Muscle of leg (tissue), 11 donors: ENCODE data around the gene MCC. TPM values are rescaled to one million over a fixed set of nuclear protein-coding genes. Genes with fewer than 3 reads are reported as not detected.

Source experiments
- DNase-seq: peaks from one replicate; pipeline ENCODE4 v3.0.0; 2013
- H3K27ac ChIP-seq: one replicate; pipeline ENCODE4 v1.5.1; 2013; ENCODE audit warnings: mild to moderate bottlenecking, low read length, control low read depth
- H3K27me3 ChIP-seq: one replicate; pipeline ENCODE4 v1.6.1; 2013; ENCODE audit warnings: low read length; ENCODE audit not compliant: control insufficient read depth, insufficient read depth
- H3K36me3 ChIP-seq: one replicate; pipeline ENCODE4 v1.6.1; 2013; ENCODE audit warnings: low read length; ENCODE audit not compliant: control insufficient read depth, insufficient read depth
- H3K4me1 ChIP-seq: one replicate; pipeline ENCODE4 v1.6.1; 2013; ENCODE audit warnings: low read length; ENCODE audit not compliant: control insufficient read depth, insufficient read depth
- H3K4me3 ChIP-seq: one replicate; pipeline ENCODE4 v1.5.1; 2013; ENCODE audit warnings: low read length, control low read depth
- H3K9me3 ChIP-seq: replicated peaks from 2 replicates; pipeline ENCODE4 v1.6.1; 2013; ENCODE audit warnings: low read depth, low read length; ENCODE audit not compliant: control insufficient read depth
- WGBS: methylation state at CpG from one replicate; pipeline ENCODE4 v1.1.5; 2013; ENCODE audit warnings: missing lambda C conversion rate; ENCODE audit not compliant: insufficient coverage; 5-methylcytosine and 5-hydroxymethylcytosine counted together
- polyA plus RNA-seq, 8 donors: library from polyadenylated mRNA; unstranded; fragments of 120-200 nt; gene quantifications; one replicate each; pipeline versions ENCODE4 v1.2.1 to v1.2.3, GENCODE V29; 2013; ENCODE audit warnings: inconsistent platforms in 1 of 8, low replicate concordance in 1 of 8; ENCODE audit not compliant: insufficient read length in 8 of 8, insufficient read depth in 1 of 8
- total RNA-seq: library from RNA; stranded (reverse); fragments of 120-200 nt; gene quantifications from one replicate; pipeline ENCODE4 v1.2.4, GENCODE V29; 2013

The MCC gene
- total and polyA plus RNA-seq, 9 donors, result 12.1 to 19.6 (median 17.0) TPM

GRCh38 chr5:113178073-113178779, 310.0 kb downstream of the MCC start:
- Histone ChIP-seq H3K4me1 (peaks cover 11% of the 10 kb centered on the region), H3K9me3 (no peaks in the 10 kb centered on the region), H3K36me3 (no peaks in the 10 kb centered on the region), H3K27ac (no peak overlapping the region), H3K4me3 (no peak overlapping the region), H3K27me3 (no peaks in the 10 kb centered on the region)
- DNase-seq, result no peak
- 82% methylated on average over 6 of the region's 6 CpGs for WGBS

GRCh38 chr5:113177225-113177624, 311.0 kb downstream of the MCC start:
- Histone ChIP-seq H3K4me3 (no peak overlapping the region), H3K9me3 (no peaks in the 10 kb centered on the region), H3K36me3 (no peaks in the 10 kb centered on the region), H3K4me1 (peaks cover 11% of the 10 kb centered on the region), H3K27ac (no peak overlapping the region), H3K27me3 (no peaks in the 10 kb centered on the region)
- WGBS, result no CpG with 5 or more reads among the region's 1 CpG
- no peak for DNase-seq

- Histone ChIP-seq H3K9me3 (no peaks in the 10 kb centered on the region), H3K4me1 (peaks cover 11% of the 10 kb centered on the region), H3K4me3 (no peak overlapping the region), H3K36me3 (no peaks in the 10 kb centered on the region), H3K27ac (no peak overlapping the region), H3K27me3 (no peaks in the 10 kb centered on the region)
- WGBS, result 99% methylated on average over 4 of the region's 4 CpGs
- DNase-seq, result no peak
Measured at GRCh38 chr5:113176734-113177133, 311.5 kb downstream of the MCC start.

GRCh38 chr5:113176196-113176595, 312.1 kb downstream of the MCC start:
- Histone ChIP-seq H3K27ac (no peak overlapping the region), H3K4me3 (no peak overlapping the region), H3K9me3 (no peaks in the 10 kb centered on the region), H3K27me3 (no peaks in the 10 kb centered on the region), H3K36me3 (no peaks in the 10 kb centered on the region), H3K4me1 (peaks cover 11% of the 10 kb centered on the region)
- 92% methylated on average over 1 of the region's 2 CpGs for WGBS
- peak; percentile 29 for DNase-seq

GRCh38 chr5:113172231-113172826, 315.9 kb downstream of the MCC start:
- no CpG with 5 or more reads among the region's 5 CpGs for WGBS
- Histone ChIP-seq H3K27ac (no peak overlapping the region), H3K4me3 (no peak overlapping the region), H3K36me3 (no peaks in the 10 kb centered on the region), H3K27me3 (no peaks in the 10 kb centered on the region), H3K4me1 (peaks cover 6% of the 10 kb centered on the region), H3K9me3 (no peaks in the 10 kb centered on the region)
- no peak for DNase-seq

GRCh38 chr5:113171520-113171919, 316.7 kb downstream of the MCC start:
- Histone ChIP-seq H3K27ac (no peak overlapping the region), H3K4me3 (no peak overlapping the region), H3K36me3 (no peaks in the 10 kb centered on the region), H3K9me3 (no peaks in the 10 kb centered on the region), H3K4me1 (peaks cover 4% of the 10 kb centered on the region), H3K27me3 (no peaks in the 10 kb centered on the region)
- no peak for DNase-seq
- 89% methylated on average over 5 of the region's 5 CpGs for WGBS

GRCh38 chr5:113170707-113171106, 317.5 kb downstream of the MCC start:
- no peaks in the 10 kb centered on the region for H3K36me3 ChIP-seq
- 74% methylated on average over 3 of the region's 4 CpGs for WGBS
- no peak overlapping the region for H3K27ac ChIP-seq
- H3K4me3 ChIP-seq, result no peak overlapping the region
- H3K9me3 ChIP-seq, result no peaks in the 10 kb centered on the region
- no peaks in the 10 kb centered on the region for H3K27me3 ChIP-seq
- H3K4me1 ChIP-seq, result no peaks in the 10 kb centered on the region
- DNase-seq, result no peak

- WGBS, result no CpG with 5 or more reads among the region's 1 CpG
- no peak overlapping the region for H3K4me3 ChIP-seq
- DNase-seq, result no peak
- no peaks in the 10 kb centered on the region for H3K9me3 ChIP-seq
- H3K27me3 ChIP-seq, result no peaks in the 10 kb centered on the region
- H3K36me3 ChIP-seq, result no peaks in the 10 kb centered on the region
- H3K4me1 ChIP-seq, result no peaks in the 10 kb centered on the region
- no peak overlapping the region for H3K27ac ChIP-seq
Measured at GRCh38 chr5:113169720-113170119, 318.5 kb downstream of the MCC start.

GRCh38 chr5:113167985-113168384, 320.3 kb downstream of the MCC start:
- Histone ChIP-seq H3K4me3 (no peak overlapping the region), H3K4me1 (no peaks in the 10 kb centered on the region), H3K27me3 (no peaks in the 10 kb centered on the region), H3K27ac (no peak overlapping the region), H3K9me3 (no peaks in the 10 kb centered on the region), H3K36me3 (no peaks in the 10 kb centered on the region)
- DNase-seq, result no peak
- no CpG with 5 or more reads among the region's 2 CpGs for WGBS

- WGBS, result 61% methylated on average over 2 of the region's 7 CpGs
- Histone ChIP-seq H3K27me3 (no peaks in the 10 kb centered on the region), H3K4me1 (no peaks in the 10 kb centered on the region), H3K4me3 (no peak overlapping the region), H3K27ac (no peak overlapping the region), H3K9me3 (no peaks in the 10 kb centered on the region), H3K36me3 (no peaks in the 10 kb centered on the region)
- no peak for DNase-seq
Measured at GRCh38 chr5:113166852-113167366, 321.3 kb downstream of the MCC start.
